MM.1S (cell line): ENCODE results near the gene RPS6KA2.

Source experiments
- CTCF ChIP-seq: fragments of 300-600 bp; sonication (generic); IDR thresholded peaks from 2 replicates; pipeline ENCODE4 v1.5.1; 2016; ENCODE audit warnings: antibody characterized with exemption, low read length, mixed read lengths
- EZH2 ChIP-seq: fragments of 300-600 bp; sonication (generic); optimal IDR thresholded peaks from 2 replicates; pipeline ENCODE3; 2017; ENCODE audit warnings: low read depth, mild to moderate bottlenecking, antibody characterized with exemption, low read length, mixed read lengths
- EZH2phosphoT487 ChIP-seq: fragments of 300-600 bp; sonication (generic); IDR thresholded peaks from 2 replicates; pipeline ENCODE4 v1.6.1; 2018; ENCODE audit warnings: antibody characterized with exemption, low read length

DNA sequence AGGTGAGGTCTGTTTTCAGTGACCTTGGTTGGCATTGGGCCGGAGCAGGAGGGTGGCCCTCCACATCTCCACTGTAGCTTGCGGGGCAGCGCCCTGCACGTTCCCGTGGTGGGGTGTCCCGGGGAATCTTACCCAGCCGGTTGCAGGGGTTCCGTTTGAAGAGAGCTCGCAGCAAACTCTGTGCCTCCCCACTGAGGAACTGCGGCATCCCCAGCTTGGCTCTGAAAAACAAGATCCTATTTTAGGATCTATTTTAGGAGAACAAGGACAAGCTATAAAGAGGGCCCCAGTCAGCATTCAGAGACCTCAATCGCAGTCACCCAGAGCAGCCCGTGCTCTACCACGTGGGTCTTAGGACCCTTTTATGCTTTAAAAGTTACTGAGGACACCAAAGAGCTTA, 138.3 kb downstream of the RPS6KA2 start:
- no peak for TF ChIP-seq CTCF
- no peak for TF ChIP-seq EZH2phosphoT487
- no peak for TF ChIP-seq EZH2
